Stimulated activated CD8-positive, alpha-beta memory T cell treated with anti-CD3 and anti-CD28 coated beads, Interleukin-4, amount 100 ng/mL, for 1 hour (primary cell): ENCODE measurements around the gene SLAMF1.
"Not testable (repeated sequence)": the region's sequence is repeated elsewhere in the genome, so short reads cannot be mapped to it uniquely, and the experiment has no call there.

ENCODE experiments used
- DNase-seq, 2 donors: peaks; one replicate each; pipeline ENCODE4 v3.0.0-alpha.2; 2020; ENCODE audit warnings: low read depth in 2 of 2, low spot score in 1 of 2

SLAMF1 gene

GRCh38 chr1:160567341-160567740 is 79.5 kb downstream of the SLAMF1 start:
- DNase-seq: no peak

- no peak for DNase-seq
Measured at GRCh38 chr1:160565564-160565963, 81.3 kb downstream of the SLAMF1 start.

- DNase-seq: not testable (repeated sequence)
Measured at GRCh38 chr1:160563230-160563629, 83.6 kb downstream of the SLAMF1 start.

GRCh38 chr1:160562745-160563144 is 84.1 kb downstream of the SLAMF1 start:
- DNase-seq: not testable (repeated sequence)

- DNase-seq: no peak
Measured at GRCh38 chr1:160560806-160561205, 86.0 kb downstream of the SLAMF1 start.

- no peak for DNase-seq
Measured at GRCh38 chr1:160560045-160560705, 86.7 kb downstream of the SLAMF1 start.

GRCh38 chr1:160559437-160559836 is 87.4 kb downstream of the SLAMF1 start:
- DNase-seq: not testable (repeated sequence)

- DNase-seq: no peak
Measured at GRCh38 chr1:160558660-160559380, 88.0 kb downstream of the SLAMF1 start.
